Stimulated activated CD4-positive, alpha-beta T cell treated with anti-CD3 and anti-CD28 coated beads, Interleukin-1b, Interleukin-23, amount 100 ng/mL, for 24 hours (primary cell): ENCODE results near the gene EDAR.

Experiments used
- DNase-seq, 4 experiments: peaks; one replicate each; pipeline ENCODE4 v3.0.0-alpha.2; 2020; ENCODE audit warnings: low read depth in 4 of 4, low spot score in 1 of 4

The EDAR gene

GRCh38 chr2:108926561-108927380 is 62.2 kb downstream of the EDAR start:
- no peak for DNase-seq

GRCh38 chr2:108925735-108926134 is 63.3 kb downstream of the EDAR start:
- no peak for DNase-seq

GRCh38 chr2:108925286-108925685 is 63.7 kb downstream of the EDAR start:
- no peak for DNase-seq

- DNase-seq = no peak
Measured at GRCh38 chr2:108924580-108925251, 64.3 kb downstream of the EDAR start.

GRCh38 chr2:108923736-108924579 is 65.1 kb downstream of the EDAR start:
- DNase-seq = no peak

- no peak for DNase-seq
Measured at GRCh38 chr2:108923019-108923700, 65.9 kb downstream of the EDAR start.

- no peak for DNase-seq
Measured at GRCh38 chr2:108922141-108922915, 66.7 kb downstream of the EDAR start.

GRCh38 chr2:108921096-108922030 is 67.7 kb downstream of the EDAR start:
- DNase-seq = no peak

GRCh38 chr2:108920686-108921085 is 68.3 kb downstream of the EDAR start:
- DNase-seq = no peak

- no peak for DNase-seq
Measured at GRCh38 chr2:108919571-108920373, 69.2 kb downstream of the EDAR start.

GRCh38 chr2:108918941-108919341 is 70.1 kb downstream of the EDAR start:
- no peak for DNase-seq

GRCh38 chr2:108918156-108918874 is 70.7 kb downstream of the EDAR start:
- no peak for DNase-seq

- no peak for DNase-seq
Measured at GRCh38 chr2:108917526-108917925, 71.5 kb downstream of the EDAR start.

GRCh38 chr2:108916796-108917421 is 72.1 kb downstream of the EDAR start:
- DNase-seq = no peak

GRCh38 chr2:108916122-108916795 is 72.8 kb downstream of the EDAR start:
- DNase-seq = no peak

GRCh38 chr2:108912629-108912902 is 76.5 kb downstream of the EDAR start:
- no peak for DNase-seq
